Right lobe of liver (tissue), 4 donors: Measurements from ENCODE around the gene SCIN.

Experiments
- CTCF ChIP-seq, 4 donors: fragments of 200-600 bp in 3 of 4; fragments of 450-650 bp in 1 of 4; IDR thresholded peaks; one replicate each; pipeline versions ENCODE4 v1.5.1 to v1.8.0; 2016 to 2022; ENCODE audit warnings: antibody characterized with exemption in 4 of 4, mild to moderate bottlenecking in 2 of 4
- POLR2A ChIP-seq: fragments of 450-650 bp; IDR thresholded peaks from one replicate; pipeline ENCODE4 v1.6.1; 2017; ENCODE audit warnings: antibody characterized with exemption, mild to moderate bottlenecking
- donor health status: DM: no; HTN: no; CAD: no.
- donor health status: DM: no; HTN: no; CAD: no.
- donor health status: DM: no; HTN: yes; CAD: no.

- TF ChIP-seq CTCF (IDR thresholded peaks at IDR 0.05) (no peak), POLR2A (no peak)
These were observed 40.4 kb downstream of the SCIN start for GRCh38 chr7:12610899-12611298.
